ENCODE data around the gene SSH3.
A peak's percentile ranks its signal among the peaks of the same experiment; 100 is the strongest.

The SSH3 gene

GRCh38 chr11:67351275-67352005 lies 48.1 kb downstream of the SSH3 start:
- FAIRE-seq = no peak

DNA sequence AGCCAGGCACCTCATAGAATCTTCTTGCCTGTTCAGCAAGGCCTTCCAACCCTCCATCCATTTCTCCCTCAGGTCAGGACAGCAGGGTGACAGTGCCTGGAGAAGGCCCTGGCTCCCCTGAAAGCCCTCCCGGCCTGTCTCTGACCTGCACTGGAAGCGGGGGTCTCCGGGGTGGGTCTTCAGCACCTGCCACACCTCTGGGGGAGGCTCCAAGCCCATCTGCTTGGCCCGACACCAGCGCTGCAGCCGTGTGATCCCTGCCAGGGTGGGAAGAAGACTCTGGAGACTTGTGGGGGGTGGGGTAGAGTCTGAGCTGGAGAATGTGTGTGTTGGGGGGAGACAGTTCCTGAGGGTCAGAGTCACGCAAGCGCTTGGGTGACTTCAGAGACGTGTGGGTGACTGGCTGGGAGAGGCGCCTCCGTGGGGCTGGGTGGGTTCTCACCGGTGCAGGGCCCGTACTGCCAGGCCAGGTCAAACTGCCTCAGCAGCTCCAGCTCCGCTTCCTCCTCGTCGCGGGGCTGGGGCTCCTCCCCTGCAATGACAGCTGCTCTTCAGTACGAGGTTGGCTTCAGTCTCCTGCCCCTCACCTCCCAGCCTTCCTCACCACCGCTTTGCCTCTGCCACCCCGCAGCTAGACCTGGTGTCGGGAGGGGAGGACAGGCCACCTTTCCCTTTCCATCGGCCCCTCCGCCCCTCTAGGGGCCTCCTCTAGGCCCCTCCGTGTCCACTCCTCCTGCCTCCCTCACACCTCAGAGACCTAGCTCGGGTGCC lies 49.4 kb downstream of the SSH3 start:
- FAIRE-seq = no peak

DNA sequence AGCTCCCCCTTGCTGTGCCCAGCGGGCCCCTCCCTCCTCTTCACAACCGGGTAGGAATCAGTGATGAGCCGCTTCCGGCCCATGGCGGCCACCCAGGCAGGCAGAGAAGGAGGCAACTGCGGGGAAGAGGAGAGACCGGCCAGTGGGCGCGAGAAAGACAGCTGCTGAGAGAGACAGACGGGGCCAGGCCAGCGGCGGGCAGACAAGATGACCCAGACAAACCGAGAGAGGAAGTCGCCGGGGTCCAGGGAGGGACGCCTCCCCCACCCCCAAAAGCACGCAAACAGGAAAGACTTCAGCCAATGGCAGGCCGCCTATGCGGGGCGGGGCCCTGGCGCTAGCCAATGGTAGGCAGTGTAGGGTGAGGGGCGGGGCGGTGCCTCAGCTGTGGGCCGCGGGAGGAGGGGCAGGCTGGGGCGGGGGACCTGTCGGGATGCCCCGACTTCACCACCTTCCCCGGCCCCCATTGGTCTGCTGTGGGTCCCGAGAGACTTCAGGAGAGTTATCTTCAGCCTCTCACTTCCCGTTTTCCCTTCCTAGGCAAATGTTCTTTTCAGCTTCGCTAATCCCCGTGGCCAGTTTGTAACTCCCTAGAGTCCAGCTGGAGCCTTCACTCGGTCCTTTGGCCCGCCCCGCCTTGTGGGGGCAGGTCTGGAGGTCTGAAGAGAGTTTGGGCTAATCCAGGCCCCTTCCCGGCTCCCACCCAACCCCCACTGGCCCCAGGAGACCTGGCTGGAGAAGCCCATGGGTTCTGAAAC lies 50.2 kb downstream of the SSH3 start, which contains the start of gene POLD4:
POLD4 (minus strand) TSS at position 230 of the 758 bp plus-strand sequence; CDS start at position 83, 147 bp downstream.
- FAIRE-seq = no peak

DNA sequence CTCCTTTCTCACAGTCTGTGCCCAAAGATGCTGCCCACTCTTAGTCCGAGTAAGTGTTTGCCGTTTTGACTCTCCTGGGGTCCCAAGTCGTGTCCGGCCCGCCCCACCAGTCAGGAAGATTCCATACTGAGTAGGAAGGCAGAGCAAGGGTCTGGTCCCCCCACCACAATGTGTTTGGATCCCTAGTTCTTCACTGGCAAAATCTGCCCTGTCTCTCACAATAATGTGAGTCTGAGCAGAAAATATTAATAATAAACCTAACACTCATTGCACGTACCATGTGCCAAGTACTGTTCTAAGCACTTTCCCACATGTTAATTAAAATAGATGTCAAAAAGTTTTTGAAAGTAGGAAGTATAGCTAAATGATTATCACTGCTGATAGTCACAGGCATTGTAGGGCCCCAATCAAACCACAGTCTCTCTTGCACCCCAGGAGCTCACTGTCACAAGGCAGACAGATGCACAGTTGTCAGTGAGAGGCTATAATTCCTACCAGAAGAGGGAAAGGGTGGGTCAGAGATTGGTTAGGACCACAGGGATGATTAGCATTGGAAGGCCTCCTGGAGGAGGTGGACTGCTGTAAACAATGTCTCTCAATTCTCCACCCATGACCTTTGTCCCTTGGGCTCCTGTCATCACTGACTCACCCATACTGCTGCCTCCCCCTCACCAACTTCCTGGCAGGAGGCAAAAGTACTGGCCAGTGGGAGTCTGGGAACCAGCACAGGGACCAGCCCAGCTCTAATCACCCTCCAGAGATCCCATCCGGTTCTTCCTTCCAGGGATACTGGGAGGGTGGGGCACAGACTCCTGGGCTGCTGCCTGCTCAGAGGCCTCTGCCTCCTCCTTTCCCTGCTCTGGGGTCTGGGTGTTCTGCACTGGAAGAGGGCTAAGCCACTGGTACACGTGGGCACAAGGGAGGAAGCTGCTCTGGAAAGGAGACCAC lies 51.0 kb downstream of the SSH3 start:
- no peak for FAIRE-seq

- no peak for FAIRE-seq
Measured at GRCh38 chr11:67355023-67355793, 51.9 kb downstream of the SSH3 start.

GRCh38 chr11:67355794-67356386 lies 52.6 kb downstream of the SSH3 start:
- no peak for FAIRE-seq

- FAIRE-seq = no peak
Measured at GRCh38 chr11:67356387-67356863, 53.1 kb downstream of the SSH3 start.

DNA sequence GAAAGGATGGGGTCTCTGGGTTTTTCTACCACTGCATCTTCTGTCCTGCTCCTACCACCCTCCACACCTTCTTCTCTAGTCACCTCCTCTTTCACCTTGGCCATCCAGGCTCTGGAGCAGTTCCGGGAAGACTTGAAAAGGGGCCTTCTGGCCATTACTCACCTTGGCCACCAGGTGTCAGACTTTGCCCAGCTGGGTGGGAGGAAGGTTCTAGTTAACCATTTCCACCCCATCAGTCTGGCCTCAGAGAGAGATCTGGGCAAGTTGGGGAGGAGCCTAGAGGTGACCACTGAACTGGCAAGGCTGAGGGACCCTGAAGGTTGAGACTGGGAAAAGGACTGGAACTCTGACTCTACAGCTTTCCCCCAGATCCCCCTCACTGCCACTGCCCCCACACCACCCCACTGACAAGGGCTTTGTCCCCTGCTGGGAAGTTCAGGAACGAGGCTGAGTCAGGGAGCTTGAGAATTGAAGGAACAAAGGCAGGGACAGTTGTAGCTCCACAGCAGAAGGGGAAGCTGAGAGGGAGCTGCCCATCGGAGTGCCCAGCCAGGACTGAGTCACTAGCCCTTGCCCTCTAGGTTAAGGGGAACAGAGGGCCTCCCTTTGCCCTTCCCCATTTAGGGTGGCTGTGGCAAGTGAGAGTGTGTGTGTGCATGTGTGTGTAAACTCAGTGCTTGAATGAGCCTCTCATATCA lies 53.7 kb downstream of the SSH3 start:
- FAIRE-seq = peak; percentile 11

GRCh38 chr11:67357831-67358670 lies 54.7 kb downstream of the SSH3 start:
- FAIRE-seq = no peak

Measured in G401.6 (cell line).